SH-SY5Y (cell line): Measurements from ENCODE around the gene SLC27A3.

Experiments used
- GATA2 ChIP-seq: IDR thresholded peaks from 2 replicates; pipeline ENCODE4 v1.6.1; 2011; ENCODE audit warnings: mild to moderate bottlenecking, low read depth, low read length
- GATA3 ChIP-seq: IDR thresholded peaks from 2 replicates; pipeline ENCODE4 v1.6.1; 2011; ENCODE audit warnings: low read depth, mild to moderate bottlenecking, low read length, moderate library complexity

Gene SLC27A3, protein sequence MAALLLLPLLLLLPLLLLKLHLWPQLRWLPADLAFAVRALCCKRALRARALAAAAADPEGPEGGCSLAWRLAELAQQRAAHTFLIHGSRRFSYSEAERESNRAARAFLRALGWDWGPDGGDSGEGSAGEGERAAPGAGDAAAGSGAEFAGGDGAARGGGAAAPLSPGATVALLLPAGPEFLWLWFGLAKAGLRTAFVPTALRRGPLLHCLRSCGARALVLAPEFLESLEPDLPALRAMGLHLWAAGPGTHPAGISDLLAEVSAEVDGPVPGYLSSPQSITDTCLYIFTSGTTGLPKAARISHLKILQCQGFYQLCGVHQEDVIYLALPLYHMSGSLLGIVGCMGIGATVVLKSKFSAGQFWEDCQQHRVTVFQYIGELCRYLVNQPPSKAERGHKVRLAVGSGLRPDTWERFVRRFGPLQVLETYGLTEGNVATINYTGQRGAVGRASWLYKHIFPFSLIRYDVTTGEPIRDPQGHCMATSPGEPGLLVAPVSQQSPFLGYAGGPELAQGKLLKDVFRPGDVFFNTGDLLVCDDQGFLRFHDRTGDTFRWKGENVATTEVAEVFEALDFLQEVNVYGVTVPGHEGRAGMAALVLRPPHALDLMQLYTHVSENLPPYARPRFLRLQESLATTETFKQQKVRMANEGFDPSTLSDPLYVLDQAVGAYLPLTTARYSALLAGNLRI

DNA sequence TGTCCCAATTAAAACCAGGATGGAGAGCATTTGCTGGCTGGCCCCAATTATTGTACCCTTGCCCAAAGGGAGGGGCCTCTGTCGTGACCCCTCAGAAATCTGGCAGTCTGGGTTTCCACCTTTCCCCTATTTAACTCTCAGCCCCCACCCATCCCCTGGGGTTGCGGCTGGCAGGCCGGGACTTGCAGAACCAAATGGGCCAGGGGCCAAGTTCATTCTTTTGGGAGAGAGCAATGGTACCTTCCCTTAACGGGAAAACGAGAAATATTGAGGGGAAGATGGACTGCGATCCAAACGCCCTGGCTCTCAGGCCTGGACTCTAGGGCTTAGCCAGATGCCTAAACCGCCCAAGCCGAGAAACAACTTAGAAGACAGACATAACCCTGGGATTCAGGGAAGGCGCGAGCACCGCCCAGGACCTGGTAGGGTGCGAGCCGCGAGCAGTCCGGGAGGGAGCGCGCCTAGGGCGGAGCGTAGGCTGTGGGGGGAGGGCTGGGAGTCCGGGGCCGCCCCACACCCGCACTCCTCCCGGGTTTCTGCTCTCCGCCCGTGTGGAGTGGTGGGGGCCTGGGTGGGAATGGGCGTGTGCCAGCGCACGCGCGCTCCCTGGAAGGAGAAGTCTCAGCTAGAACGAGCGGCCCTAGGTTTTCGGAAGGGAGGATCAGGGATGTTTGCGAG lies at the start of gene SLC27A3:
Gene SLC27A3 (plus strand): TSS at position 628 of the 678 bp plus-strand sequence. CDS start 91 bp downstream, outside the sequence.
- TF ChIP-seq GATA3 (no peak), GATA2 (no peak)

DNA sequence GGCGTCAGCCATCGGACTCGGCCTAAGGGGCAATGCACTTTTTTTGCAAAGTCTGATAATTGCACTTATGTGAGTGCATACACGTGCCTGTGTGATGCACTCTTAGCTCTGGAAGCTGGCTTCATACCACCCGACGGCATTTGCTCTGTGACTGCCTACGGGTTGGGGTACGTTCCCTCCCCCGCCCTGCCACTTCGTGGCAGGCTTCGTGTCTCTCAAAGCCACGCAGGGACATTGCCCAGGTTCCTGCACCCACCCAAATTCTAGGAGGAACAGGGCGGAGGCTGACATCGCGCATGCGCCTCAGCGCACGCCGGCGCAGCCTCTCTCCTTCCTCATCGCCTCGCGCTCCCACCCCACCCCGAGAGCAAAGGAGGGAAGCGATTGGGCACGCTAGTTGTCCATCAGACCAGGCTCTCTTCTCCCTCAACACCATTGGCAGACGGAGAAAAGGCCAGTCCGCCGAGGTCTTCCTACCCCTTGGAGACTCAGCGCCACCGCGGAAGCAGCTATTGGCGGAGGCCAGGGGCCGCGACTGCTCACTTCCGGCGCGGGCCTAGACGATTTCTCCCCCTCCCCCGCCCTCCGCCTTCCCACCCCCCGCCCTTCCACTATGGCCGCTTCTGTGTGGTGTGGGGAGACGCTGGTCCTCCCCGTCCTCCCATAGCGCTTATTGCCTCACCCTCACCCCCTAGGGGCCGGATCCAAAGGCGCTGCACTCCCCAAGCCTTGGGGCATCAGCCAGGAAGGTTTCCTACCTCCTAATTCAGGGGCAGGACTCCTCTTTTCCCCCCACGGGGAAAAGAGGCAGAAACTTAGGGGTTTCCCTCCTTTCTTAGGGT lies 47.5 kb upstream of the SLC27A3 start, which contains the start of gene INTS3:
Gene INTS3 (plus strand): TSS at position 588 of the 842 bp plus-strand sequence. CDS start 585 bp downstream, outside the sequence.
- TF ChIP-seq GATA3 (no peak), GATA2 (no peak)

DNA sequence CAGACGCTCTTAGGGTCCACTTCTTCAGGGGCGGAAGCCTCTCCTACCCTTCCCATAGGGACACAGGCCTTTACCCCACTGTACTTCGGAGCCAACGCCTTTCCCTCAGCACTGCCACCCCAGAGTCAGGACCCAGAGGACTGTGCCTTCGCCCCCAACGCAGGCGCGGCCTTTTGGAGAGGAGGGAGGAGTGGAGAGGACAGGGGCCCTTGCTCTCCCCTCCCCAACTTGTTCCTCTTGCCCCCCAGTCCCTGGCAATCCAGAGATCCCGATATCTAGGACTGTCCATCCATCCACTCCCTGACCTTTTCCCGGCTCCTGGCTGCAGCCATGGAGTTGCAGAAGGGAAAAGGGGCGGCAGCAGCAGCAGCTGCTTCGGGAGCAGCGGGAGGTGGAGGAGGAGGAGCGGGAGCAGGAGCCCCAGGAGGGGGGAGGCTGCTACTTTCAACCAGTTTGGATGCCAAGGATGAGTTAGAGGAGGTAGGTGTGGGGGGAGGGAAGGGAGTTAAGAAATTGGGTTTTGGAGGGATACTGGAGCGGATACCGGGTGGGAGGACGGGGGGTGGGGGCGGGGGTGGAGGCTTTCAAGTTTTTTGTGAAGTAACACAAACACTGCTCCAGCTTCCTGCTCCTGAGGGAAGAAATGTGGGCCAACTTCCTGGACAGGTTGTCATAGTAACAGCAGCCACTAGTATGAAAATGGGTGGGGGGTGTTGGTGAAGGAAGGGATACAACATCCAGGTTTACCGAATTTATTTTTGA lies 46.7 kb upstream of the SLC27A3 start:
- TF ChIP-seq GATA3 (no peak), GATA2 (no peak)

- TF ChIP-seq GATA2, result no peak
- TF ChIP-seq GATA3, result no peak
Measured at GRCh38 chr1:153730468-153730988, 44.7 kb upstream of the SLC27A3 start.

DNA sequence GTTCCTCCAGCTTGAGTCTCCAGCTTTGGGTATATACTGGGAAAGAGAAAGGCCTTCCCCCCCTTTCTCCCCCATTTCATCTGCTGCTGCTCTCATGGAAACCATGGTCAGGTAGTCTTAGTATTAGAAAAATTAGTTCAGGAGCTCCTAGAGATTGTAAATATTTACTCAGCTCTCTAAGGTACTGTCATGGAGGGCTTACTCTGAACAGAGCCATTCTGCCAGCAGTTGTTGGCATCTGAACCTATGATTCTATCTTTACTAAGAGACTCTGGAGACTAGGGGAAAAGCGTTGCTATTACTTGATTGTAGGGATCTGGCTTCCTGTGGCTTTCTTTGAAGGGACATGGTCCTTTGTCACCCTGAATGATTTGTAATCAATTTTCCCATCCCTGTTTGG lies 41.2 kb upstream of the SLC27A3 start:
- TF ChIP-seq GATA2 (no peak), GATA3 (no peak)

- TF ChIP-seq GATA2 (no peak), GATA3 (no peak)
Measured at GRCh38 chr1:153734396-153735089, 40.7 kb upstream of the SLC27A3 start.

- TF ChIP-seq GATA3 (no peak), GATA2 (no peak)
Measured at GRCh38 chr1:153735090-153735420, 40.2 kb upstream of the SLC27A3 start.

- TF ChIP-seq GATA2 (no peak), GATA3 (no peak)
Measured at GRCh38 chr1:153741986-153742385, 33.2 kb upstream of the SLC27A3 start.

DNA sequence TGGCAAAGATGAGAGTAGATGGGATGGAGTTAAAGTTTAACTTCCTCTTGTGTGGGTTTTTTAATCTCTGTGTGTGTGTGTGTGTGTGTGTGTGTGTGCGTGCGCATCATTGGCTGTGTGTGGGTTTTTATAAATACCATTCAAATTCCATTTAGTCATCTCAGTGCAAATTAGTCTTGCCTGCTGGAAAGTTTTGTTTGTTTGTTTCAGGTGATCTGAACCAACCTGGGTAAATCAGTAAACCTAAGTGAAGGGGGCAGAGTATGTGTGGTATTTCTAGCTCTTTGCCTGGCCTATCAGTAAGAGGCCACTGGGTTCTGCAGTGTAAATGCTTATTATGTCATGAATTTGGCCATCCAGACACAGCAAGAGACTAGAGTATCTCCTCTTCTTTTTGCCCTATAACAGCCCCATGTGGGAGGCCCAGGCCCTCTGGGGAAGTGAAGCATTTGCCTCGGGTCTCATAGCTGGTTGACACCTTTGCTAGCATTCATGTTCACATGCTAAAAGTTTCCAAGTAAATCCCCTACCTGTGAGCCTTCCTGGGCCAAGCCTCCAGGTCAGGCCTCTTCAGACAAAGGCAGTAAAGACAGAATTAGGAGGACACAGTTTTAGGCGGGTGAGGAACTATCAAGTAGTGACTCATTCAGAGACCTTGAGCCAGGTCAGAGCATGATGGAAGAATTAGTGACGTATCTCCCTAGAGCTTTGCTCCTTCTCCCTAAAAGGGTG lies 32.6 kb upstream of the SLC27A3 start:
- TF ChIP-seq GATA2, result no peak
- no peak for TF ChIP-seq GATA3

DNA sequence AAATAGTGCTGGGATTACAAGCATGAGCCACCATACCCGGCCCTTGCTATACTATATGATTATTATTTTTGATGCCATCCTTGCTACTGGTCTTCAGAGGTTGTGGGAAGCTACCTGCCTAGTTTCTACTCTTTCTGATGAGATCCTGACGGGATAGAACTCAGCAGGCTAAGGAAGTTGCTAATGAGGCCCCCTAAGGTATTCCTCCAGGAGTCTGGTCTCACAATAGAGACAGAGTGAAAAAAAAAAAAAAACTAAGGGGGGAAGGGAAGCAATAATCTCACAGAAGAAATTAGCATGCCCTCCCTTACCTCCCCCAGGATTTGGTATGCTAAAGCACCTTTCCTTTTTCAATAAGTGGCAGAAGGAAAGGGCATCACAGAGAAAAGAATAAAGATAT lies 29.8 kb upstream of the SLC27A3 start:
- no peak for TF ChIP-seq GATA3
- TF ChIP-seq GATA2, result no peak

GRCh38 chr1:153746174-153746573 lies 29.0 kb upstream of the SLC27A3 start:
- TF ChIP-seq GATA3 (no peak), GATA2 (no peak)

GRCh38 chr1:153748903-153749302 lies 26.3 kb upstream of the SLC27A3 start:
- TF ChIP-seq GATA2 (no peak), GATA3 (no peak)
